HUES48 (cell line): ENCODE results near the gene MACROD2.

Experiments
- H3K27ac ChIP-seq: one replicate; pipeline ENCODE4 v1.7.0; 2013; ENCODE audit warnings: low read depth, low read length, inconsistent platforms
- H3K27me3 ChIP-seq: 2 replicates; pipeline ENCODE4 v1.6.1; 2013; ENCODE audit warnings: mild to moderate bottlenecking, low read length; ENCODE audit not compliant: control insufficient read depth, insufficient read depth
- H3K36me3 ChIP-seq: 2 replicates; pipeline ENCODE4 v1.6.1; 2013; ENCODE audit warnings: low read length; ENCODE audit not compliant: control insufficient read depth, insufficient read depth
- H3K4me1 ChIP-seq: 2 replicates; pipeline ENCODE4 v1.6.1; 2013; ENCODE audit warnings: mild to moderate bottlenecking, low read length; ENCODE audit not compliant: control insufficient read depth, insufficient read depth
- H3K4me3 ChIP-seq: 2 replicates; pipeline ENCODE4 v1.5.1; 2013; ENCODE audit warnings: mild to moderate bottlenecking, low read depth, low read length
- H3K9ac ChIP-seq: 2 replicates; pipeline ENCODE4 v1.6.1; 2013; ENCODE audit warnings: mild to moderate bottlenecking, low read depth, low read length, moderate library complexity
- H3K9me3 ChIP-seq: 2 replicates; pipeline ENCODE4 v1.6.1; 2013; ENCODE audit warnings: low read length; ENCODE audit not compliant: control insufficient read depth, insufficient read depth

Gene MACROD2

DNA sequence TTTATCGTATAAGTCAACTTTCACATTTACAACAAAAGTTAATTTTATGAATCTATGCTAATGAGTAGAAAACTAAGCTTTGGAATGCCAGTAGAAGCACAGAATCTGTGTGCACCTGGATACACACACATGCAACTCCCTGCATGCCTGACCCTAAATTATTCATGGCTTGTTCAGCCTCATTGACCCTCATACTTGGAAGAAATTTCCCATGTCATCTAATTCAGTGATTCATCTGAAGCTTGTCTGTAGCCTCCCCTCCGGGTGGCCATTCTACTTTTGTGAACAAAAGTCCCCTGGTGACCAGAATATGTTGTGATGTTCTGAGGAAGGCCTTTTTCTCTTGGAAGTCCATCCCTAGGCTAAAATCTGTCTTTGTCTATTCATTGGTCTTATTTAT is 1499.5 kb downstream of the MACROD2 start:
- Histone ChIP-seq H3K27me3 (no peaks in the 10 kb centered on the region), H3K4me3 (no peak overlapping the region), H3K9ac (no peak overlapping the region), H3K9me3 (no peaks in the 10 kb centered on the region), H3K27ac (no peak overlapping the region), H3K36me3 (no peaks in the 10 kb centered on the region), H3K4me1 (peaks cover 13% of the 10 kb centered on the region)

- H3K4me3 ChIP-seq = no peak overlapping the region
- no peak overlapping the region for H3K9ac ChIP-seq
- H3K27me3 ChIP-seq = no peaks in the 10 kb centered on the region
- H3K9me3 ChIP-seq = no peaks in the 10 kb centered on the region
- peaks cover 13% of the 10 kb centered on the region for H3K4me1 ChIP-seq
- no peaks in the 10 kb centered on the region for H3K36me3 ChIP-seq
- H3K27ac ChIP-seq = peak overlapping the region; percentile 32
Observed at GRCh38 chr20:15496501-15497039, 1501.3 kb downstream of the MACROD2 start.

- Histone ChIP-seq H3K27ac (no peak overlapping the region), H3K36me3 (no peaks in the 10 kb centered on the region), H3K4me1 (peaks cover 13% of the 10 kb centered on the region), H3K27me3 (no peaks in the 10 kb centered on the region), H3K9me3 (no peaks in the 10 kb centered on the region), H3K4me3 (no peak overlapping the region), H3K9ac (no peak overlapping the region)
Observed at GRCh38 chr20:15498926-15499325, 1503.6 kb downstream of the MACROD2 start.

DNA sequence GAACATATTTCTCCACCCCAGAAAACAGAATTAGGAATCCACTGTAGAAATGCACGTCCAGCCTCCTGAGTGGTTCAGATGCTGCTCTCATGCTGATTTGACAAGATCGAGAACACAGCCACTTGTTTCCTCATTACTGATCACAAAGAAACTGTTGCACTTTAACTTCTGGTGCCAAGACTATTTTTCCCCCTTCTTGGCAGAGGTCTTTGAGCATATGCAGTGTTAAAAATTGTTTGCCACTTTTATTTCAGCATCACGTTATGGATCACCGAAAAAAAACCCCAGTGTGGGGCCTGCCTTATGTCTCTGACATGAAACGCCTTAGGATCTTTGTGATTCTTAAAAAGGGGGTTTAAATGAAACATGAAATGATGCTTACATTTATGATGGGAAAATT is 1511.0 kb downstream of the MACROD2 start:
- H3K9me3 ChIP-seq = no peaks in the 10 kb centered on the region
- H3K27ac ChIP-seq = no peak overlapping the region
- no peak overlapping the region for H3K4me3 ChIP-seq
- no peaks in the 10 kb centered on the region for H3K4me1 ChIP-seq
- H3K27me3 ChIP-seq = no peaks in the 10 kb centered on the region
- no peaks in the 10 kb centered on the region for H3K36me3 ChIP-seq
- H3K9ac ChIP-seq = no peak overlapping the region

DNA sequence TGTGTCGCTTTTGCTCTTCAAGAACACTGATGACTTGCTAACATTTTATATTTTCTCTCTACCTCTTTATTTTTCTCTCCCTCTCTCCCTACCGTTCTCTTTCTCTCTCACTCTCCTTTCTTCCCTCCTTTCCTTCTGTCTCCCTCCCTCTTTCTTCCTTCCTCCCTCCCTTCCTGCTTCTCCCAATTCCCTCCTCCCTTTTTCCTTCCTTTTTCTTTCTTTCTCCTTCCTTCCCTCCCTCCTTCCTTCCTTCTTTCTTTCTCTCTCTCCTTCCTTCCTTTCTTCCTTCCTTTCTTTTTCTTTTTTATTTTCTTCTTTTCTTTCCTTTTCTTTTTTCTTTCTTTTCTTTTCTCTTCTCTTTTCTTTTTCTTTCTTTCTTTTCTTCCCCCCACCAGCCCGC is 1511.8 kb downstream of the MACROD2 start:
- Histone ChIP-seq H3K4me3 (no peak overlapping the region), H3K27ac (no peak overlapping the region), H3K4me1 (no peaks in the 10 kb centered on the region), H3K27me3 (no peaks in the 10 kb centered on the region), H3K9me3 (no peaks in the 10 kb centered on the region), H3K9ac (no peak overlapping the region), H3K36me3 (no peaks in the 10 kb centered on the region)

GRCh38 chr20:15511551-15511950 is 1516.2 kb downstream of the MACROD2 start:
- no peak overlapping the region for H3K4me3 ChIP-seq
- H3K36me3 ChIP-seq = no peaks in the 10 kb centered on the region
- no peaks in the 10 kb centered on the region for H3K4me1 ChIP-seq
- no peaks in the 10 kb centered on the region for H3K27me3 ChIP-seq
- no peak overlapping the region for H3K9ac ChIP-seq
- no peak overlapping the region for H3K27ac ChIP-seq
- H3K9me3 ChIP-seq = no peaks in the 10 kb centered on the region

DNA sequence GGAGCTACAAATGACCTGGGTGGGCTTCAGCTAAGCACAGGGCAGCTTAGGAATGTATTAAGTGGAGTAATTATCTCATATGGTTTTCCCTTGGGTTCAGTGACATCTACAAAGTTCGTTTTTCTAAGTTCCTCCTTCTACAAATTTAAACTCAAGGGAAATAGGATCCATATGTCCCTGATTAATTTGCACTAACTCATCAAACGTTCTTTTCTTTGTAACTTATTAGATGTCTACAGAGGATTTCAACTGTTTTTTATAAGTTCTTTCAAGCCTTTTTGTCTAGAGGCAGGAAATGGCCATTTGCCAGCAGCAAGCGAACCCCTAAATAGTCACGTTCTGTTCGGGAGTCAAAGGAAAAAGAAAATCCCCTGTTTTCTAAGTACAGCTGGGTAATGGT is 1517.6 kb downstream of the MACROD2 start:
- no peaks in the 10 kb centered on the region for H3K4me1 ChIP-seq
- no peaks in the 10 kb centered on the region for H3K36me3 ChIP-seq
- H3K9ac ChIP-seq = no peak overlapping the region
- no peaks in the 10 kb centered on the region for H3K9me3 ChIP-seq
- no peak overlapping the region for H3K4me3 ChIP-seq
- H3K27me3 ChIP-seq = no peaks in the 10 kb centered on the region
- no peak overlapping the region for H3K27ac ChIP-seq

DNA sequence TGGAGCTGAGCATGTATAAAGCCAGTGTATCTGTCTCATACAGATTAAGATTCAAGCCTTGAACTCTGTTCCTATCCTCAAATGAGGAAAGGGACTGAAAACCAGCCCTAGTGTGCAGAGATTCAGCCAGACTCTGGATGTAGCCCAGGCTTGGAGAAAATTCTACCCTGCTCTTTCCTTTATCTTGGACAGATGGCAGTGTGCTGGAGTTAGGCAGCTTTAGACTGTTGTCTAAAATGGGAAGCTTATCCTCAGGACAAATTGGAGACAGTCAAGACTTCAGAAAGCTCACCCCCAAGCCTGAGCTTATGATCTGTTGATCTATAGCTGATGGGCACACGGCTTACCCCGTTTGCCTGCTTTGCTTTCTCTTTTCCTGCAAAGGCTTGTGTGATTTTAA is 1520.4 kb downstream of the MACROD2 start:
- Histone ChIP-seq H3K27me3 (no peaks in the 10 kb centered on the region), H3K9ac (no peak overlapping the region)

GRCh38 chr20:15520930-15521524 is 1525.7 kb downstream of the MACROD2 start:
- no peaks in the 10 kb centered on the region for H3K27me3 ChIP-seq
- H3K4me1 ChIP-seq = no peaks in the 10 kb centered on the region
- H3K36me3 ChIP-seq = no peaks in the 10 kb centered on the region
- no peak overlapping the region for H3K4me3 ChIP-seq
- H3K9me3 ChIP-seq = no peaks in the 10 kb centered on the region
- no peak overlapping the region for H3K27ac ChIP-seq
- H3K9ac ChIP-seq = no peak overlapping the region

More for the DNA sequence above, 1520.4 kb downstream of the MACROD2 start:
- no peaks in the 10 kb centered on the region for H3K36me3 ChIP-seq
- H3K9me3 ChIP-seq = no peaks in the 10 kb centered on the region
- H3K27ac ChIP-seq = no peak overlapping the region
- no peaks in the 10 kb centered on the region for H3K4me1 ChIP-seq
- H3K4me3 ChIP-seq = no peak overlapping the region

DNA sequence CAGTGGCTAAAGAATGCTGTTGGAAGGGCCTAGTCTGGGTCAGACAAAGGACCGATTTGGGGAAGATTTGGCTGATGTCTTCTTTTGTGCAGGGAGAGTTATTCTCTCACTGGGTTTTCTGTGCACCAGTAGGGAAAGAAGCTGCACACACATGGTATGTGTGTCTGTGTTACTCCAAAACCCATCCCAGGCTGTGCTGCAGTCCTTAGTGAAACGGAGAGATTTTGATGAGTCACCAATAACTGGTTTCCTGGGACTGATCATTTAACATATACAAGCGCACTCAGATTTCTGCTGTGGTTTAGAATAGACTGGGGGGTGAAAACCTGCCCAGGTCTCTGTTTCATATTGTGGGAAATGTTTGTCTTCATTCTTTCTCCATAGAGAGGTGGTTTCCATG is 1528.1 kb downstream of the MACROD2 start:
- no peak overlapping the region for H3K9ac ChIP-seq

DNA sequence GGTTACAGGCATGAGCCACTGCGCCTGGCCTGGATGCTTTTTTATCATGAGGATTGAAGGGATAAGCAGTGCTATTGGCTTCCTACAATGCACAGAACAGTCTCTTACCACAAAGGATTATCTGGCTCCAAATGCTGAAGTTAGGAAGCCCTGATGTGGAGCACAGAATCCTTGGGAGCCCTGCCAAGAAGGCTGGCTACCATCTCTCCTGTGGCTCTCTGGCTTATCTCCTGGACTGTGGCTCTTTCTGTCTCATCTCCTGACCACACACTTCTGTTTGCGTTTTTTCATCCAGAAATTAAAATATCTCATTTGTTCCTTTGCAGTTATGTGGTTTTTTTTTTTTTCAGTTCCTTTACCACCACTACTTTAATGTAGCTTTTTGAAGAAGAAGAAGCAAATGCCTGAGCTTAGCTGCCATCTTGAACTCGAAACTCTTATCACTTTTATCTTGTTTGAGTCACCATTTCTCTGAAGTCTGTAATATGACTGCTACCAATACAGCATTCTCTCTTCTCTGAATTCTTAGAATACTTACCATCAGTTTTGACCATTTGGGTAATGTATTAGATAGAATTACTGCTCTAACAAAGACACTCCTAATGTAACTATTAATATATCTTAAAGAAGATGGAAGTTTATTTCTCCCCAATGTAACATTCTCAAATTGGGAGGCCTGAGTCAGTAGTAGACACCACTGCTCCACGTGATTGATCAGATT is 1533.2 kb downstream of the MACROD2 start:
- Histone ChIP-seq H3K36me3 (no peaks in the 10 kb centered on the region), H3K9ac (no peak overlapping the region), H3K4me3 (no peak overlapping the region), H3K27me3 (no peaks in the 10 kb centered on the region), H3K27ac (no peak overlapping the region), H3K9me3 (no peaks in the 10 kb centered on the region), H3K4me1 (no peaks in the 10 kb centered on the region)

More for the DNA sequence above, 1528.1 kb downstream of the MACROD2 start:
- H3K4me1 ChIP-seq = no peaks in the 10 kb centered on the region
- H3K4me3 ChIP-seq = no peak overlapping the region
- H3K9me3 ChIP-seq = no peaks in the 10 kb centered on the region
- H3K27me3 ChIP-seq = no peaks in the 10 kb centered on the region
- H3K36me3 ChIP-seq = no peaks in the 10 kb centered on the region
- no peak overlapping the region for H3K27ac ChIP-seq
